H1 (cell line): ENCODE data around the gene POLD4. TPM values are rescaled to one million over a fixed set of nuclear protein-coding genes. Genes with fewer than 3 reads are reported as not detected.

Experiments
- CTCF ChIA-PET: fragments of 300-600 bp; sonication (Branson Sonifier 250); formaldehyde crosslinking; loops from one replicate; lab custom pipeline; 2021; ENCODE audit not compliant: partially characterized antibody; lab: Charles Lee
- POLR2A ChIA-PET: fragments of 300-600 bp; sonication (Branson Sonifier 250); formaldehyde crosslinking; loops from one replicate; lab custom pipeline; 2021; ENCODE audit warnings: inconsistent platforms; ENCODE audit not compliant: partially characterized antibody; lab: Charles Lee
- DNase-seq, 2 experiments: peaks; one replicate each; pipeline versions ENCODE4 v3.0.0 to v3.0.0-alpha.2; 2010 to 2022; ENCODE audit warnings: low spot score in 2 of 2, low read depth in 1 of 2, mixed read lengths in 1 of 2
- FAIRE-seq: peaks from 2 replicates; lab custom pipeline; 2011; peaks lifted over from hg19 to GRCh38; lab: Jason Lieb, UNC
- H2AFZ ChIP-seq: 2 replicates; pipeline ENCODE4 v1.8.1; 2012; ENCODE audit warnings: low read length, inconsistent platforms
- H2AK5ac ChIP-seq: 2 replicates; pipeline ENCODE4 v1.6.1; 2013; ENCODE audit warnings: low read depth, low read length
- H2BK120ac ChIP-seq: replicated peaks from 2 replicates; pipeline ENCODE3; 2013; ENCODE audit warnings: low read depth, low read length, inconsistent platforms
- H2BK12ac ChIP-seq: 2 replicates; pipeline ENCODE4 v1.6.1; 2013; ENCODE audit warnings: low read depth, low read length
- H2BK15ac ChIP-seq: 2 replicates; pipeline ENCODE4 v1.6.1; 2013; ENCODE audit warnings: low read length
- H2BK20ac ChIP-seq: 2 replicates; pipeline ENCODE4 v1.6.1; 2013; ENCODE audit warnings: low read length
- H2BK5ac ChIP-seq: 2 replicates; pipeline ENCODE4 v1.6.1; 2013; ENCODE audit warnings: low read depth, low read length
- H3K14ac ChIP-seq: 2 replicates; pipeline ENCODE4 v1.6.1; 2013; ENCODE audit warnings: inconsistent platforms; ENCODE audit not compliant: insufficient read length
- H3K18ac ChIP-seq: 2 replicates; pipeline ENCODE4 v1.6.1; 2013; ENCODE audit warnings: low read length; ENCODE audit errors: extremely low read depth
- H3K23ac ChIP-seq: 2 replicates; pipeline ENCODE4 v1.6.1; 2013; ENCODE audit warnings: inconsistent platforms; ENCODE audit not compliant: insufficient read length
- H3K23me2 ChIP-seq: 2 replicates; pipeline ENCODE4 v1.6.1; 2013; ENCODE audit warnings: low read depth, low read length
- H3K27ac ChIP-seq: 2 replicates; pipeline ENCODE4 v1.6.1; 2011; ENCODE audit warnings: low read depth, low read length, inconsistent platforms
- H3K27me3 ChIP-seq, 4 experiments: replicated peaks in 1 of 4; 1 replicate in 1 of 4; 2 replicates in 3 of 4; pipeline versions ENCODE4 v1.6.1 to v1.8.1; 2011 to 2013; ENCODE audit warnings: low read length in 3 of 4, mild to moderate bottlenecking in 3 of 4, inconsistent platforms in 2 of 4, mixed read lengths in 2 of 4, moderate library complexity in 1 of 4; ENCODE audit not compliant: control insufficient read depth in 3 of 4, insufficient read depth in 3 of 4; ENCODE audit errors: extremely low read depth in 1 of 4
- H3K36me3 ChIP-seq, 4 experiments: 2 replicates each; pipeline versions ENCODE4 v1.6.1 to v1.8.1; 2011 to 2013; ENCODE audit warnings: mild to moderate bottlenecking in 4 of 4, low read length in 3 of 4, moderate library complexity in 2 of 4, control low read depth in 1 of 4, inconsistent platforms in 1 of 4; ENCODE audit not compliant: insufficient read depth in 4 of 4, control insufficient read depth in 2 of 4
- H3K4ac ChIP-seq: replicated peaks from 2 replicates; pipeline ENCODE3; 2013; ENCODE audit warnings: low read length, low read depth, mixed read lengths, inconsistent platforms; ENCODE audit not compliant: insufficient read length
- H3K4me1 ChIP-seq, 4 experiments: replicated peaks in 1 of 4; 1 replicate in 1 of 4; 2 replicates in 3 of 4; pipeline versions ENCODE4 v1.6.1 to v1.8.1; 2011 to 2013; ENCODE audit warnings: low read length in 3 of 4, inconsistent platforms in 2 of 4, mixed read lengths in 1 of 4; ENCODE audit not compliant: insufficient read depth in 4 of 4, control insufficient read depth in 3 of 4
- H3K4me2 ChIP-seq, 2 experiments: 2 replicates each; pipeline versions ENCODE4 v1.6.1 to v1.8.1; 2011 to 2013; ENCODE audit warnings: low read depth in 2 of 2, low read length in 2 of 2, control low read depth in 1 of 2, inconsistent platforms in 1 of 2, mild to moderate bottlenecking in 1 of 2; ENCODE audit not compliant: insufficient read depth in 1 of 2
- H3K4me3 ChIP-seq, 4 experiments: fragments of 200-600, 300-600 bp in 1 of 4; sonication (generic), shearing (Covaris generic), sonication (Bioruptor Twin) in 1 of 4; 2 replicates each; pipeline versions ENCODE4 v1.5.1 to v1.8.1; 2011 to 2016; ENCODE audit warnings: low read length in 4 of 4, low read depth in 3 of 4, control low read depth in 2 of 4, inconsistent platforms in 2 of 4, mild to moderate bottlenecking in 2 of 4, mixed read lengths in 1 of 4, moderate library complexity in 1 of 4; ENCODE audit not compliant: insufficient read depth in 2 of 4; ENCODE audit errors: extremely low read depth in 1 of 4
- H3K56ac ChIP-seq: replicated peaks from 2 replicates; pipeline ENCODE3; 2013; ENCODE audit warnings: low read depth, mild to moderate bottlenecking, mixed read lengths, low read length, inconsistent platforms; ENCODE audit not compliant: insufficient read length
- H3K79me1 ChIP-seq: 2 replicates; pipeline ENCODE4 v1.6.1; 2013; ENCODE audit warnings: low read depth, low read length, control low read depth
- H3K79me2 ChIP-seq, 2 experiments: 2 replicates each; pipeline versions ENCODE4 v1.6.1 to v1.8.1; 2012 to 2013; ENCODE audit warnings: low read length in 2 of 2, mild to moderate bottlenecking in 2 of 2, inconsistent platforms in 1 of 2; ENCODE audit not compliant: insufficient read depth in 2 of 2, control insufficient read depth in 1 of 2
- H3K9ac ChIP-seq, 4 experiments: replicated peaks in 1 of 4; 1 replicate in 1 of 4; 2 replicates in 3 of 4; pipeline versions ENCODE4 v1.6.1 to v1.8.1; 2011 to 2013; ENCODE audit warnings: low read depth in 3 of 4, low read length in 3 of 4, control low read depth in 2 of 4, mild to moderate bottlenecking in 2 of 4, moderate library complexity in 2 of 4, inconsistent platforms in 1 of 4; ENCODE audit errors: extremely low read depth in 1 of 4
- H3K9me3 ChIP-seq, 2 experiments: 2 replicates each; pipeline versions ENCODE4 v1.6.1 to v1.8.1; 2012 to 2013; ENCODE audit warnings: mild to moderate bottlenecking in 2 of 2, moderate library complexity in 2 of 2, control low read depth in 1 of 2, inconsistent platforms in 1 of 2, low read depth in 1 of 2, low read length in 1 of 2, mixed read lengths in 1 of 2; ENCODE audit not compliant: insufficient read depth in 2 of 2
- H4K20me1 ChIP-seq, 2 experiments: replicated peaks in 1 of 2; 2 replicates each; pipeline versions ENCODE3 to v1.8.1; 2011 to 2013; ENCODE audit warnings: inconsistent platforms in 2 of 2, low read length in 2 of 2, mild to moderate bottlenecking in 1 of 2; ENCODE audit not compliant: insufficient read depth in 2 of 2, control insufficient read depth in 1 of 2
- H4K5ac ChIP-seq: 2 replicates; pipeline ENCODE4 v1.6.1; 2013; ENCODE audit warnings: low read length, low read depth, mixed read lengths, inconsistent platforms; ENCODE audit not compliant: insufficient read length
- H4K8ac ChIP-seq: 2 replicates; pipeline ENCODE4 v1.8.0; 2013; ENCODE audit warnings: mild to moderate bottlenecking, moderate library complexity, low read length, inconsistent platforms; ENCODE audit not compliant: insufficient read depth; ENCODE audit errors: extremely low read depth
- H4K91ac ChIP-seq: replicated peaks from 2 replicates; pipeline ENCODE3; 2013; ENCODE audit warnings: low read length, mixed read lengths, inconsistent platforms; ENCODE audit not compliant: insufficient read length
- CREB1 ChIP-seq: IDR thresholded peaks from 2 replicates; pipeline ENCODE4 v1.6.1; 2012; ENCODE audit warnings: inconsistent platforms
- EGR1 ChIP-seq: IDR thresholded peaks from 2 replicates; pipeline ENCODE4 v1.6.1; 2011; ENCODE audit warnings: low read depth, low read length, borderline replicate concordance
- KDM5A ChIP-seq: fragments of 200-600 bp; IDR thresholded peaks from 2 replicates; pipeline ENCODE4 v1.7.1; 2012; ENCODE audit warnings: mild to moderate bottlenecking, low read length, inconsistent platforms, mixed read lengths
- NRF1 ChIP-seq: IDR thresholded peaks from 2 replicates; pipeline ENCODE4 v1.6.1; 2011; ENCODE audit warnings: mild to moderate bottlenecking, low read depth, low read length, improper control_type of control experiment
- RAD21 ChIP-seq, 2 experiments: IDR thresholded peaks in 1 of 2; conservative IDR thresholded peaks in 1 of 2; 2 replicates each; pipeline ENCODE4 v1.6.1; 2011; ENCODE audit warnings: low read depth in 2 of 2, low read length in 2 of 2, improper control_type of control experiment in 1 of 2, inconsistent platforms in 1 of 2, mild to moderate bottlenecking in 1 of 2, moderate library complexity in 1 of 2
- SIN3A ChIP-seq, 2 experiments: IDR thresholded peaks in 1 of 2; conservative IDR thresholded peaks in 1 of 2; 2 replicates each; pipeline ENCODE4 v1.6.1; 2011 to 2012; ENCODE audit warnings: low read length in 2 of 2, improper control_type of control experiment in 1 of 2, low read depth in 1 of 2, mild to moderate bottlenecking in 1 of 2
- SIX5 ChIP-seq: IDR thresholded peaks from 2 replicates; pipeline ENCODE4 v1.6.1; 2011; ENCODE audit warnings: mild to moderate bottlenecking, low read depth, low read length
- SRF ChIP-seq: IDR thresholded peaks from 2 replicates; pipeline ENCODE4 v1.6.1; 2011; ENCODE audit warnings: mild to moderate bottlenecking, low read depth, low read length, moderate library complexity
- WGBS, 2 experiments: shearing (Covaris generic) in 1 of 2; methylation state at CpG; one replicate each; pipeline versions ENCODE4 v1.1.6 to v1.1.7; 2013 to 2015; ENCODE audit warnings: low lambda C conversion rate in 2 of 2, mixed read lengths in 2 of 2, inconsistent platforms in 1 of 2, low coverage in 1 of 2, missing lambda C conversion rate in 1 of 2; ENCODE audit not compliant: insufficient replicate concordance in 2 of 2, insufficient coverage in 1 of 2, insufficient read length in 1 of 2; ENCODE audit errors: extremely low coverage in 1 of 2, missing lambda C conversion rate in 1 of 2; 5-methylcytosine and 5-hydroxymethylcytosine counted together
- polyA plus RNA-seq, 7 experiments: library from polyadenylated mRNA; depleted of rRNA in 3 of 7; stranded (reverse) in 5 of 7; unstranded in 2 of 7; fragments of >200 nt in 5 of 7; fragments of 200-250 nt in 2 of 7; gene quantifications; 1 replicate in 5 of 7; 2 replicates in 1 of 7; 4 replicates in 1 of 7; pipeline versions ENCODE4 v1.2.1 to v1.2.3, GENCODE V29; 2011 to 2013; ENCODE audit warnings: missing spikeins in 2 of 7, mixed read lengths in 2 of 7
- total RNA-seq: library from RNA; stranded (reverse); fragmentation: NEBNext Ultra II Directional; extraction: Animal tissue kit (Norgen Biotek cat#: 25700); gene quantifications from 2 replicates; pipeline ENCODE4 v1.2.1, GENCODE V29; 2021
- TF ChIP-seq, protein P1 (sequence below): IDR thresholded peaks from 2 replicates; pipeline ENCODE4 v1.6.1; 2012; ENCODE audit warnings: low read length, inconsistent platforms

POLD4 gene
- total and polyA plus RNA-seq, 2 of the 8 experiments (the other 6 are each of a cell fraction or from before 2014, with no cell fraction given): 21.2 to 46.7 TPM

DNA sequence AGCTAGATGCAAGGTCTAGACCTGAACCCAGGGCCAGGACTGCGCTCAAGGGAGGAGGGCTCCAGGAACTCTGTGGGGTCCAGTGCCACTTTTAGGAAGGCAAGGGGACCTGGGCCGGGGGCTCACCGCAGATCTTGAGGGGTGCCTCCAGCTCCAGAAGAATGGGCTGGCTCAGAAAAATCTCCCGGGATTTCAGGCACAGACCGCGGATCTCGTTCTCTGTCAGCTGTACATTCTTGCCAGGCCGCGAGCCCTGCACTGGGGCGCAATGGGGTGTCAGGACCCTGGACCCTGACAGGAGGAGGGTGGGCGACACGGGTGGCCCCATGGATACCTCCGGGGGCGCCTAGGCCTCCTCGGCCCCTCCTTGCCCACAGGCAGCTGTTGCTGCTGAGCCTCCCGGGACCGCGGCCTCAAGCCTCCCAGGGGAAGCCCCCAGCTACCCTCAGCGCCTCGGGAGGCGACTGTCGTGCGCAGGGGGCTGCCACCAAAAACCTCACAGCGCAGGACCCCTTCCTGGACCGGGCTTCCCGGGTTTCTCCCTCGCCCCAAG is 47.7 kb upstream of the POLD4 start:
- Histone ChIP-seq H3K79me1 (peaks cover 3% of the 10 kb centered on the region), H3K4me2 (peak overlapping the region; percentile 86), H3K18ac (peak overlapping the region; percentile 56; the same call in 1 of the 2 replicates), H4K5ac (no peak overlapping the region), H2BK15ac (no peak overlapping the region; the same call in 1 of the 2 replicates), H3K23ac (no peak overlapping the region), H3K23me2 (peaks cover 4% of the 10 kb centered on the region; the same call in 1 of the 2 replicates), H3K4me1 (peaks cover 0 to 11% (median 4%) of the 10 kb centered on the region in 4 experiments; a peak in 5 of 7 replicates), H4K8ac (no peak overlapping the region; the same call in 1 of the 2 replicates), H2AK5ac (no peak overlapping the region), H2AFZ (no peak overlapping the region), H3K27me3 (no peaks in the 10 kb centered on the region), H2BK5ac (peak overlapping the region; percentile 37; the same call in 1 of the 2 replicates), H3K27ac (peak overlapping the region; percentile 79; the same call in 1 of the 2 replicates), H4K91ac (no peak overlapping the region), H3K4ac (peak overlapping the region; percentile 38), H3K79me2 (peaks cover 0 to 10% of the 10 kb centered on the region in 2 experiments; a peak in 2 of 4 replicates), H3K36me3 (peaks cover 6 to 21% (median 18%) of the 10 kb centered on the region in 4 experiments; a peak in 6 of 8 replicates), H3K14ac (no peak overlapping the region), H4K20me1 (peaks cover 0 to 13% of the 10 kb centered on the region in 2 experiments), H3K4me3 (peak overlapping the region; percentile 44 to 98 (median 73)), H2BK20ac (no peak overlapping the region), H2BK12ac (no peak overlapping the region), H3K9ac (peak overlapping the region; percentile 44 to 79 (median 60); a peak in 5 of 7 replicates), H2BK120ac (no peak overlapping the region), H3K56ac (no peak overlapping the region), H3K9me3 (no peaks in the 10 kb centered on the region)
- POLR2A ChIA-PET: interaction anchor here (0.8 to 4.3 kb wide), 24 partner anchors 9 to 178 kb away, joined by 3 to 31 read pairs (median 4); partner anchors contain the start of genes PTPRCAP, RAD9A, RPS6KB2 and SSH3
- no peak for DNase-seq
- CTCF ChIA-PET: interaction anchor here (0.6 to 4.9 kb wide), 22 partner anchors 10 to 205 kb away, joined by 3 to 25 read pairs (median 6); partner anchors contain the start of genes POLD4, RAD9A and RPS6KB2
- 18% methylated on average over 27 of the region's 27 CpGs; no CpG with 5 or more reads in 1 of the 2 experiments for WGBS, 2 experiments
- FAIRE-seq: no peak
- no peak for TF ChIP-seq SIX5
- TF ChIP-seq EGR1: no peak
- no peak for TF ChIP-seq SIN3A (conservative IDR thresholded peaks at IDR 0.05 in 1 of 2, IDR thresholded peaks at IDR 0.05 in 1 of 2; ENCODE audit: low read depth in 1 of 2, low read length in 2 of 2)
- TF ChIP-seq NRF1: no peak
- TF ChIP-seq, protein P1, sequence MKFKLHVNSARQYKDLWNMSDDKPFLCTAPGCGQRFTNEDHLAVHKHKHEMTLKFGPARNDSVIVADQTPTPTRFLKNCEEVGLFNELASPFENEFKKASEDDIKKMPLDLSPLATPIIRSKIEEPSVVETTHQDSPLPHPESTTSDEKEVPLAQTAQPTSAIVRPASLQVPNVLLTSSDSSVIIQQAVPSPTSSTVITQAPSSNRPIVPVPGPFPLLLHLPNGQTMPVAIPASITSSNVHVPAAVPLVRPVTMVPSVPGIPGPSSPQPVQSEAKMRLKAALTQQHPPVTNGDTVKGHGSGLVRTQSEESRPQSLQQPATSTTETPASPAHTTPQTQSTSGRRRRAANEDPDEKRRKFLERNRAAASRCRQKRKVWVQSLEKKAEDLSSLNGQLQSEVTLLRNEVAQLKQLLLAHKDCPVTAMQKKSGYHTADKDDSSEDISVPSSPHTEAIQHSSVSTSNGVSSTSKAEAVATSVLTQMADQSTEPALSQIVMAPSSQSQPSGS: no peak
- TF ChIP-seq RAD21 (IDR thresholded peaks at IDR 0.05 in 1 of 2, conservative IDR thresholded peaks at IDR 0.05 in 1 of 2; ENCODE audit: low read depth in 2 of 2, low read length in 2 of 2): no peak
- no peak for TF ChIP-seq CREB1
- TF ChIP-seq SRF: no peak
- TF ChIP-seq KDM5A: no peak
